AG10803 (cell line): ENCODE results near the gene PARG.

ENCODE experiments used
- DNase-seq: peaks from one replicate; pipeline ENCODE4 v3.0.0; 2010; ENCODE audit warnings: low read depth
- H3K4me3 ChIP-seq: 2 replicates; pipeline ENCODE4 v1.5.1; 2011; ENCODE audit warnings: mild to moderate bottlenecking, low read length, control low read depth
- CTCF ChIP-seq: conservative IDR thresholded peaks from 2 replicates; pipeline ENCODE4 v1.5.1; 2011; ENCODE audit warnings: mild to moderate bottlenecking, low read length, control low read depth, inconsistent platforms

The PARG gene

GRCh38 chr10:49803988-49804387 is 137.8 kb downstream of the PARG start:
- DNase-seq = no peak
- no peak for TF ChIP-seq CTCF
- H3K4me3 ChIP-seq = no peak overlapping the region

DNA sequence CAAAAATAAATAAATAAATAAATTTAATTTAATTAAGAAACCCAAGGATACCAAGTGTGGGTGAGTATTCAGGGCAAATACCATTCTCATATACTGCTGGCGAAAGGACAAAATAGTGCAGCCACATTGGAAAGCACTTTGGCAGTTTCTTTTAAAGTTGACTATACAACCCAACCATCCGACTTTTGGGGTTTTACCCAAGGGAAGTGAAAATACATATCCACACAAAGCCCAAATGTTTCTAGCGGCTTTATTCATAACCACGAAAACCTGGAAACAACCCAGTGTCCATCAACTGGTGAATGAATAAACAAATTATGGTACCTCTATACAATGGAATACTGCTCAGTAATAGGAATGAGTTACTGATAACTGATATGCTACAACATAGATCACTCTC is 143.6 kb downstream of the PARG start:
- no peak for TF ChIP-seq CTCF
- H3K4me3 ChIP-seq = no peak overlapping the region
- DNase-seq = no peak

- H3K4me3 ChIP-seq = no peak overlapping the region
- DNase-seq = no peak
- no peak for TF ChIP-seq CTCF
Measured at GRCh38 chr10:49791100-49791499, 150.7 kb downstream of the PARG start.

DNA sequence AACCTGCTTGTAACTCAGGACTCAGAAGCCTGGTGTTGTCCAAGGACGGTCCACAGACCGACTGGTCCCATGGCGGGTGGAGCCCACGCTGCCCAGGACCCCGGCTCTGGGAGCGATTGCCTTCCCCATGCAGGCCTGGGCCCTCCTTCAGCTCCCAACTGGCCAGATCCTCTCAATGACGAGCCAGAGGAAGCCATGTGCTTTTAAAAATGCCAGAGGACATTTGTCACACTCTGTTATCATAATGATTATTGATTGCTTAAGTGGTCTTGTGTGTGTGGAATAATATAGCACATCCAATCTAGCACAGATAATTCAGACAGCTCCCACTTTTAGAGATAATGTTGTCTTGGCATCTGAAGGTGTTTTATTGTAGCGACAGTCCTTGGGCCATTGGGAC is 157.1 kb downstream of the PARG start:
- TF ChIP-seq CTCF = no peak
- no peak for DNase-seq
- H3K4me3 ChIP-seq = no peak overlapping the region

DNA sequence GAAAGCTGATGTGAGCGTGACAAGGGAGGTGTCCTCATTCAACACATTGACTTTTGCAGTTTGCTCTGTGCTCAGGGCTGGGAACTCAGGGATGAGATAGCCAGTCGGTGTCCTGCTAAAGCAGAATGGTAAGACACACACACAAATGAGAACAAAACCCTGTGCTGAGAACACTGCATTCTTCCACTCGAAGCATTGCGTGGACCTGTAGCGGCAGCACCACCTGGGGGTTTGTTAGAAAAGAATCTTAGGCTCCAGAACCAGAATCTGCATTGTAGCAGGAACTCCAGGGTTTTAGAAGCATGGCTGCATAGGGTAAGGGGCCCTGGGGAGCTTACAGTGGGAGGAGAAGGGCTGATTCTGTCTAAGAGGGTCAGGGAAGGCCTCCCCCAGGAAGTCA is 158.2 kb downstream of the PARG start:
- DNase-seq = no peak
- TF ChIP-seq CTCF = no peak
- H3K4me3 ChIP-seq = no peak overlapping the region

GRCh38 chr10:49781247-49781646 is 160.6 kb downstream of the PARG start:
- DNase-seq = peak; percentile 5
- TF ChIP-seq CTCF = no peak
- H3K4me3 ChIP-seq = no peak overlapping the region

- H3K4me3 ChIP-seq = no peak overlapping the region
- no peak for DNase-seq
- no peak for TF ChIP-seq CTCF
Measured at GRCh38 chr10:49778197-49778596, 163.6 kb downstream of the PARG start.
